HG02970 (cell line): Measurements from ENCODE around the gene KRTAP2-1.
"Not testable (repeated sequence)": the region's sequence is repeated elsewhere in the genome, so short reads cannot be mapped to it uniquely, and the experiment has no call there.

Source experiments
- ATAC-seq: cut with Tn5 transposase; IDR thresholded peaks from one replicate; pipeline ENCODE4 v1.9.1; 2021; ENCODE audit warnings: mild to moderate bottlenecking, moderate library complexity, moderate number of reproducible peaks; ENCODE audit not compliant: unreplicated experiment, low FRiP score

KRTAP2-1 gene

DNA sequence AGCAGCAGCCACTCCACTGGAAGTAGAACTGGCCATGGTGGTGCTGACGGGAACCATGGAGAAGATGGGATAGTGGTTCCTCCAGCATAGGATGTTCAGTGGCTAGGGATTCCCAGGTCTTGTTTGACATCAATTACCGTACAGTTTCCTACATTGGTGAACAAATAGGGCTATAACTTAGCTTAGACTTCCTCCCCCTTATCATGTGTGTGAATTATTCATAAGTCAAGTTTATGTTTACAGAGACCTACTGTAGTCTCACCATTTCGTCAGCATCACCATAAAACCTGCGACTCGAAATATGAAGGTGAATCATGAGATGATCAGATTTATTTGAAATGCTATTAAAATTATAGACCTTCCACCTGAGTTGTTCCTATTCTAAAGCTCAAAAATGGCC is 11.6 kb upstream of the KRTAP2-1 start:
- ATAC-seq: no peak

- no peak for ATAC-seq
These were observed 10.4 kb upstream of the KRTAP2-1 start for GRCh38 chr17:41057547-41057946.

GRCh38 chr17:41055130-41055529 is 8.0 kb upstream of the KRTAP2-1 start, which contains the start of gene KRTAP2-2:
KRTAP2-2 (minus strand) TSS chr17:41055230; CDS start chr17:41055211, 19 bp downstream.
- not testable (repeated sequence) for ATAC-seq

GRCh38 chr17:41054556-41054955 is 7.4 kb upstream of the KRTAP2-1 start:
- not testable (repeated sequence) for ATAC-seq

DNA sequence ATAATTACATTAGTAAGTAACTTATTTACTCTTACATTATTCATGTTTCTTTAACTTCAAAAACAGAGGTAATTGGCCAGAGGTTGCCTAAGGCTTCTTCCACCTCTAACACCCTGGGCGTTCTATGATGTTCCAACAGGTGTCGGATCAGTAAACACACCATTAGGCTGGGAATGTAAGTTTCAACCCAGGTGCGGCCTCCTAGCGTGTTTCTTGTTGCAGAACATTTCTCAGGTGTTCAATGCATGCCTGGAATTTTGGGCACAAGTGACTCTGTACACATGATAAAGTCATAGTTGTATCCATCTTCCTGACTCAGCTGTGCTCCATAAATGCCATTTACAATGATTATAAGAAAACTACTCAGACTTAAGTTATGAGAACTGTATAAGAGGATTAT is 6.9 kb upstream of the KRTAP2-1 start:
- no peak for ATAC-seq

- ATAC-seq: no peak
These were observed 5.5 kb upstream of the KRTAP2-1 start for GRCh38 chr17:41052566-41052965.

DNA sequence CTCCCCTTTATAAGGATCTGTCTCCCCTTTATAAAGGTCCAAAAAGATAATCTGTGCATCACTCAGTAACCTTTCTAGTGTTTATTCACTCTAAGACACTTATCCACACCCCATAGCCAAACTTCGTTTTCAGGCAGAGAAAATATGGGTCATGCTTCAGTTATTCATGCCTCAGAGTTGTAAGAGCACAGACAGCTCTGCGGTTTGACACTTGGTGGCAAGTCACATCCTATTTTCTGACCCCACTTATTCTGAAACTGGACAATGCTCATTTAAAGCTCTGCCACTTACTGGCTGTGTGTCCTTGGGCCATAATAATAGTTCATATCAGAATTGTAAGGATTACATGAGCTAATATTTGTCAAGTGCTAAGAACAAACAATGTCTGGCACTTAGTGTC is 2.0 kb upstream of the KRTAP2-1 start:
- no peak for ATAC-seq

DNA sequence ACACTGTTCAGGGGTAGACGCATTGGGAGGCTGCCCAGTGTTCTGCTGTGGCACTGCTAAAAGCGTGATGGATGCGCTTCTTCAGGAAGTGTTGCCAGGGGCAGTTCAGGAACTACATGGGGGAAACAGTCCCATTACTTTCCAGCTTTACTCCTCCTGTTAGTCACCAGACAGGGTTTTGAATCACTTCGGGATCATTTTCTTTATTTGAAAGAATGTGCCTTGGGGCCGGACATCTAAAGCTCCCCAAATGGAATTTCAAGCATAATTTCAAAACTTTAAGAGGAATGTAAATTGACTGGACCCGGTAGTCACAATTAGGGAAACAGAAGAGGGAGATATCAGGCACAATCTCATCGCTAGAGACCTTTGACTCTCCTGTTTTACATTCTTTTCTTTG is 1.3 kb upstream of the KRTAP2-1 start:
- ATAC-seq: no peak

GRCh38 chr17:41042953-41043352 is 4.2 kb downstream of the KRTAP2-1 start:
- no peak for ATAC-seq

DNA sequence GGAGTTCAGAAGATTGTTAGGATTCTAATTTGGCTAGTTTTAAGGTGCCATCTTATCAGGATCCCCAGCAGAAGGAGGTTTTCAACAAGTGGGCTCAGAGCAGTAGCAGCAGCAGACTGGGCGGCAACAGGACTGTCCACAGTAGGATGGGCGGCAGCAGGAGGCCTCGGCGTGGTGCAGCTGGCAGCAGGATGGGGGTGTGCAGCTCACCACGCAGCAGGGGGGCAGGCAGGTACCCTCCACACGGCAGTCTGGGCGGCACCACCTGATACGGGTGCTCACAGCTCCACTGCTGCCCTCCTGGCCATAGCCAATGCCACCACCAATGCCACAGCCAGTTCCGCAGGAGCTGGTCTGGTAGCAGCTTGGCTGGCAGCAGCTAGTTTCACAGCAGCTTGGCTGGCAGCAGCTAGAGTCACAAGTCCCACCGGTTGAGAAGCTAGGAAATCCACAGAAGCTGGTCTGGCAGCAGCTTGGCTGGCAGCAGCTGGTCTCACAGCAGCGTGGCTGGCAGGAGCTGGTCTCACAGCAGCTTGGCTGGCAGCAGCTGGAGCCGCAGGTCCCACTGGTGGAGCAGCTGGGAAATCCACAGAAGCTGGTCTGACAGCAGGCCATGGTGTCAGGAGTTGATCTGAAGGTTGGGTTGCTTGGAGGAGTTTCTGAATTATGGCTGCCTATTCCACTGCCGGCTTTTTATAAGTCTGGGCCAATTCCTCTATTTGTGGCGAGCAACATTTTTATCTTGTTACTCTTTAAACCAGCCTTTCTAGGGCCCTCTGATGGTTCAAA is 6.1 kb downstream of the KRTAP2-1 start, which contains the start of gene KRTAP1-1:
Gene KRTAP1-1 (minus strand): TSS at position 668 of the 789 bp plus-strand sequence. CDS start 53 bp downstream, at position 615.
- not testable (repeated sequence) for ATAC-seq

DNA sequence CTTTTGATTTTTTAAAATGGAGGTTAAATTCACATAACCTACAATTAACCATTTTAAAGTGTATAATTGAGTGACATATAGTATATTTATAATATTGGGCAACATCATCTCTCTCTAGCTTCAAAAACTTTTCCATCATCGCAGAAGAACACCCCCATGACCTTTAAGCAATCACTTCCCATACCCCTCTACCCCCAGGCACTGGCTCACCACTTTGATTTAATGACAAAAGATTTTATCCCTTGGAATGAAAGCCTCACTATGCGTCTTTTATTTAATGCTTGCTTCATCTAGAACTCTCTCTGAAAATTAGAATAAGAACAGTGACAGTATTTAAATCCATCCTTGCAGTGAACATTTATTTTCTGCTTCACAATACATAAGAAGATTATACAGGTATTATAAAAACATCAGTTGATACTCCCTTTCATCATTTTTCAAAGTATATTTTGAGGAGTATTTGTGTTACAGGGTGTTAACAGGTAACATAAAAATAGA is 9.2 kb downstream of the KRTAP2-1 start:
- no peak for ATAC-seq

DNA sequence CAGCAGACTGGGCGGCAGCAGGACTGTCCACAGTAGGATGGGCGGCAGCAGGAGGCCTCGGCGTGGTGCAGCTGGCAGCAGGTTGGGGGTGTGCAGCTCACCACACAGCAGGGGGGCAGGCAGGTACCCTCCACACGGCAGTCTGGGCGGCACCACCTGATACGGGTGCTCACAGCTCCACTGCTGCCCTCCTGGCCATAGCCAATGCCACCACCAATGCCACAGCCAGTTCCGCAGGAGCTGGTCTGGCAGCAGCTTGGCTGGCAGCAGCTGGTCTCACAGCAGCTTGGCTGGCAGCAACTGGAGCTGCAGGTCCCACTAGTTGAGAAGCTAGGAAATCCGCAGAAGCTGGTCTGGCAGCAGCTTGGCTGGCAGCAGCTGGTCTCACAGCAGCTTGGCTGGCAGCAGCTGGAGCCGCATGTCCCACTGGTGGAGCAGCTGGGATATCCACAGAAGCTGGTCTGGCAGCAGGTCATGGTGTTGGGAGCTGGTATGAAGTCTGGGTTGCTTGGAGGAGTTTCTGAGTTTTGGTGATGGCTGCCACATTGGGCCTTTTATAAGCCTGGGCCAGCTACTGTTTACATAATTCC is 12.7 kb downstream of the KRTAP2-1 start, which contains the start of gene KRTAP1-3:
Gene KRTAP1-3 (minus strand): TSS at position 529 of the 590 bp plus-strand sequence. CDS start 53 bp downstream, at position 476.
- not testable (repeated sequence) for ATAC-seq

DNA sequence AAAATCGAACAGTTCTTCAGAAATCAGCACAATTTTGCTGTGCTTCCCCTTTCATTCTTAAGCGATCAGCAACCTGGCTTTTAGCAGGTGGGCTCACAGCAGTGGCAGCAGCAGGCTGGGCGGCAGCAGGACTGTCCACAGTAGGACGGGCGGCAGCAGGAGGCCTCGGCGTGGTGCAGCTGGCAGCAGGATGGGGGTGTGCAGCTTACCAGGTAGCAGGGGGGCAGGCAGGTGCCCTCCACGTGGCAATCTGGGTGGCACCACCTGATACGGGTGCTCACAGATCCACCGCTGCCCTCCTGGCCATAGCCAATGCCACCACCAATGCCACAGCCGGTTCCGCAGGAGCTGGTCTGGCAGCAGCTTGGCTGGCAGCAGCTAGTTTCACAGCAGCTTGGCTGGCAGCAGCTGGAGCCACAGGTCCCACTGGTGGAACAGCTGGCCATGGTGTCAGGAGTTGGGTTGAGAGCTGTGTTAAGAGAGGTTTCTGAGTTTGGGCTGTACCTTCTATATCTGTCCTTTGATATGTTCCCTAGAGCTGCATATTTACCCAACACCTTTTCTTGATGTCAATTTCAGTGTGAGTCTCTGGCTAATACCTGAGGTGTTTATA is 17.4 kb downstream of the KRTAP2-1 start, which contains the start of gene KRTAP1-4:
Gene KRTAP1-4 (minus strand): TSS at position 563 of the 613 bp plus-strand sequence. CDS start 117 bp downstream, at position 446.
- ATAC-seq: no peak

- ATAC-seq: no peak
These were observed 20.2 kb downstream of the KRTAP2-1 start, which contains the start of gene KRTAP1-5 for GRCh38 chr17:41026715-41027471. KRTAP1-5 (minus strand) TSS chr17:41027208; CDS start chr17:41027155, 53 bp downstream.

GRCh38 chr17:41024697-41025096 is 22.4 kb downstream of the KRTAP2-1 start:
- ATAC-seq: no peak

DNA sequence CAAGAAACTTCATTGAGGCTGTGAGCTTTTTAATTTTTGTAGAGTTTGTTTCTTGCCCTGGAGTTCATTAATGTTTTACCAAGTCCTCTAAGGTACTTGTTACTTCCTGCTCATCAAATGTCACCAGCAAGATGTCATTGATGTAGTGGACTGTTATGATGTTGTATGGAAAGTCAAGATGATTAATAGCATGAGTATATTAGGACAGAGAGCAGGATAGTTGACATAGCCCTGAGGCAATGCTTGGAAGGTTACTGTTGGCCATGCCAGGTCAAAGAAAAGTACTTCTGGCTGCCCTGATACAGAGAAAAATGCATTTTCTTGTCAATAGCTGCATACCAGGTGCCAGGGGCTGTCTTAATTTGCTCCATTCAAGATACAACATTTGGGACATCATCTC is 26.8 kb downstream of the KRTAP2-1 start:
- no peak for ATAC-seq

- ATAC-seq: no peak
These were observed 27.7 kb downstream of the KRTAP2-1 start for GRCh38 chr17:41019415-41019814.

DNA sequence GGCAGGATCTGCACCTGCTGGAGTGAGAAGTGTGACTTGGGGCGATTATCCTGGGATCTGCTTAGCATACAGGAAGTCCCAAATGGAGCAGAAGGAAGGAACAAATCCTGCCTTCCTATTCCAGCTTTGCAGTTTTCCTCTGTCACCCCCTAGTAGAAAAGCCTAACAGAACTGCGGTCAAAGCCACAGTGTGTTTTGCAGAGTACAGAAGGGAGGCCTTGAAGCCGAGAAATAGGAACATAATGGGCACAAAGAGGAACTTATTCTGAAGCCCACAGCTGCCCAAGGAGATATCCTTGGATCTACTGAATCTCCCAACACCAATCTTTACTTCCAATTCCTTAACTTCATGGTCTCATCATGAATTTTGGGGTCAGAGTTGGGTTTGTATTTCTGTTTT is 28.6 kb downstream of the KRTAP2-1 start:
- ATAC-seq: no peak

DNA sequence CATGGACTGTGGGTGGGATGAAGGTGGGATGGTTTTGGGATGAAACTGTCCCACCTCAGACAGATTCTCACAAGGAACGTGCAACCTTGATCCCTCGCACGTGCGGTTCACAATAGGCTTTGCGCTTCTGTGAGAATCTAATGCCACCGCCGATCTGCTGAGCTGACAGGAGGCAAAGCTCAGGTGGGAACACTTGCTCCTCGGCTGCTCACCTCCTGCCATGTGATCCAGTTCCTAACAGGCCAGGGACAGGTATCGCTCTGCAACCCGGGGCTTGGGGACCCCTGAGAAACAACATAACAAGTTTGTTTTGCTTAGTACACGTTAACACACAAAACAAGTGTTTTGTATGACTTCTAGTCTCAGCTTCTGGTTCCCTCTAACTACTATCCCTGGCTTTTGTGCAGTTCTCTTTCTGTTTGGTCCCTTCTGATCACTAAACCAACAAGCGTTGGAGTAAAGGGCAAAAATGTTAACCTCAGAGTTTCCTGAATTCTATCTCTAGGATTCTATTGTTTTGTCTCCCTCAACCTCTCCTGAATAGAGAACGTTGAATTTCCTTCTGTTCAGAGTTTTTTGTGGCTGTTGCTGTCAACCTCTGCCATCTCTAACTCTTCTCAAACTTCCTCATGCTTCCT is 30.4 kb downstream of the KRTAP2-1 start:
- no peak for ATAC-seq

- no peak for ATAC-seq
These were observed 31.7 kb downstream of the KRTAP2-1 start for GRCh38 chr17:41015454-41015853.
